HG03025 (cell line): ENCODE results near the gene MPEG1.

Experiments
- ATAC-seq: cut with Tn5 transposase; IDR thresholded peaks from one replicate; pipeline ENCODE4 v1.9.1; 2021; ENCODE audit warnings: mild to moderate bottlenecking, moderate library complexity; ENCODE audit not compliant: unreplicated experiment, low FRiP score

The MPEG1 gene

DNA sequence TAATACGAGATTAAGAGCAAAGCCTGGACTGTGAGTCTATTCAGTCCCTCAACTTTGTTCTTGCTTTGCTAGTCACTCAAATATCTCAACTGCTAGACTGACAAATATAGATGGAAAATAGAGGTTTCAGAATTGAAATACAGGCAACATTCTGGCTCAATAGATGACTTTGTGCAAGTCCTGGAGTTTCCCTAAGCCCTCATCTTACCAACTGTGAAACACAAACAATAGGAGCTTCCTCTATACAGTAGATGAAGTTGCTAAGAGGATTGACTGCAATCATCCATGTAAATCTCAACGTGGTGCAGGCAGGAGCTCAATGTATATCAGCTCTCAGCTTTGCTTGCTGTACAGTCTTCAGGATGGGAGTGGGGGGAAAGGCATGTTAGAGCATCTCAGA is 6.2 kb upstream of the MPEG1 start:
- ATAC-seq = no peak

DNA sequence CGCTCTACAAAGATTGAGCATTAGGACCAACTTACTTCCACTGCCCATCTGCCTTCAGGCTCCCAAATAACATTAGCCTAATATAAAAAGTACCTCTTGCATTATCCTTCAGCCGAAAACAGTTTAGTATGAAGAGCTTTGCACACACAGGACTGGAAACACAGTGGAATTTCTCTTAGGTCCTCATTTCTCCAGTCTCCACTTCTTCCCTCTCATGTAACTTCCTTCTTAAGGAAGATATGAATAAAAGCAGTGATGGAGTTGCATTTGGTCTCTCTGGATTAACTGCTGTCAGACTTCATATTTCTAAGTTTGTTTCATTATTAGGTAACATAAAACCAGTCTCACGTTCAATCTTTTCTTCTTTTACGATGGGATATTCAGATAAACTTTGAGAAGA is 5.6 kb upstream of the MPEG1 start:
- no peak for ATAC-seq

DNA sequence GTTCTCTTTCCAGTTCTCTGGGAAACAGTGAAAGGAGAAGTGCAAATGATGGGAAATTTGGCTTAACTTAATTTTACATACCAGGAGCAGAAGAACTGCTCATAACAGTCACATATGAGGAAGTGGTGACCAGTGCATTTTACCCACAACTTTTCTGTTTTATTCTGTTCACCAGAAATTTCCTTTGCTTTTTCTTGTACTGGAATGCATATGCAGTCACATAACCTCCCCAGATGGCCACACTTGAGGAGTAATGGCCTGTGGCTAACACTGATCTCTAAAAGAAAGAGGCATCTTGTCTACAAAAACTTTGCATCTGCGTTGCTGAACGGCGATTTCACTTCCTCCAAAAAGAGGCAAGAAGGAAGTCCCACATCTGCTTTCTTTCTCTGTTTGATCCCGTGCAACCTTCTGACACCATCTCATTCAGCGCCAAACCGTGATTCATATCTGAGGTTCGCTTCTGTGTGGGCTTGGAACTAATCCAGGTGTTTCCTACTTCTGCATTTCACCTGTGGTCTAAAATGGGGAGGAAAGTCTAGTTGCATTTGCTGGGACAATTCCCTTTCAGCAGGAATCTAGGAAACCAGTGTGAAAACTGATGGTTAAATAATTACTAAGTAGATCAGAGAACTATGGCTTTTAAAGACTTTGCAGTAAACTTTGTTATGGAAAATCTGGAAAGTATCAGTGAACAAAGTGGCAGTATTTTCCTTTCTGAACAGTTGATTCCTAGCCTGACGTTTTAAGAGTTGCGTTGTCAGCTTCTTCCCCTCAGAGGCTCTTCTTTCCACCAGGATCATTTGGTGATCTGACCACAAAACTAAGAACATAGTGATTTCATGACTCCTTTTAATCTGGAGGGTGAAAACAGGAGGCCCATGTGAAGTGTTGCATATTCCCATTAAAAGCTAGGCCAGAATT is 4.2 kb upstream of the MPEG1 start:
- ATAC-seq = peak; percentile 77

DNA sequence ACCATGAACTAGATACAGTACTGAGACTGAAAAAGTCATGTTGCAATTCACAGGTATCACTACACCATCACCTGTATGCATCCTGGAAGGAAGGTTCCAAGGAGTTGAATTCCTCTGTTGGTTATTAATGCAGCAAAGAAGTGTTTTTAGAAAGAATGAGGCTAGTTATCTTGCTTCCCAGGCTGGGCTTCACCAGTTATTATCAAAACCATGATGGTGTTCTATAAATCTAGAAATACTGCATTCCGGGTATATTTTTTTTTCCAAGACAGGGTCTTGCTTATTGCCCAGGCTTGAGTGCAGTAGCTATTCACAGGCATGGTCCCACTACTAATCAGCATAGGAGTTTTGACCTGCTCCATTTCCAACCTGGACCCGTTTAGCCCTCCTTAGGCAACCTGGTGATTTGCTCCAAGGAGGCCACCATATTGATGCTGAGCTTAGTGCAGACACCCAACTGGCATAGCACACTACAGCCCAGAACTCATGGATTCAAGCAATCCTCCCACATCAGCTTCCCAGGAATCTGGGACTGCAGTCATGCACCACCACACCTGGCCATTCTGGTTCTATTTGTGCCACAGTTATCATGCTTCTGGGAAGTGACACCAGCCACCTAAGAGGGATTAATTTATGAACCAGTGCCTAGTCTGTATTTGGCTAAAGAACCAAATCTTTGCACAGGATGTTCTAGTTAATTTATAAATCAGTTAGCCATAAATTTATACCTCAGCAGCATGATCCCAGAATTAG is 1.6 kb upstream of the MPEG1 start:
- no peak for ATAC-seq

DNA sequence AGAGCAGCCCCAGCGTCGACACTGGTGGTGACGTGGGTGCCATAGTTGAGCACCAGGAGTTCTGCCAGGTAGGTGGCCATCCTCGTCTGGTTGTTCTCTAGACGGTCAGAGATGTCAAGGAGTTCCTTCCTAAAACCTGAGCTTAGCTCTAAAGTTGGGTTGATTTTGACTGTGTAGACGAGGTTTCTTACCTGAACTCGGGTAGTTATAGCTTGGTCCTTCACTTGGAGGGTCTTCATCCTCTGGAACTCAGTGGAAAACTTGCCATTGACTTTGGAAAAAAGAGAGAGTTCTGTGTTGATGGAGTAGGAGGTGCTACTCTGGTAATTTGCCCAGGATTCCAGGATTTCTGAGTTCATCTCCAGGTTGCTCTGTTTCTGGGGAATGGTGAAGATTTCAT is 505 bp downstream of the MPEG1 start:
- ATAC-seq = no peak

DNA sequence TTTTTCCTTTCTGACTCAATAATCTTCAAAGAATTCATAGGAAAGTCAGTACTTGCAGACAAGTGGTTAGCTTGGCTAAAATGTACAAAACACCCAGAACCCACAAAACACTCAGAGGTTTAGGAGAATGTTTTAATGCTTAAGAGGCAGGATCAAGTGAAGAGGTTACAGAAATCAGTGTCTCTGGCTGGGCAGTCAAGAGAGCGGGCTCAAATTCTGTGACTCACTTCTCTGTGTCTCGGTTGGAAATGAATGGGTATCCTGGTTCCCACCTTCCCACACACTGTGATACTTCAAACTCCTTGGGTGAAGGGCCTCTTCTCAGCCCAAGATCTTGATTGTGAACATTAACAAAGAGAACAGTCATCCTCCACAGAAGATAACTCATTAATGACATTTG is 3.8 kb downstream of the MPEG1 start:
- ATAC-seq = no peak

DNA sequence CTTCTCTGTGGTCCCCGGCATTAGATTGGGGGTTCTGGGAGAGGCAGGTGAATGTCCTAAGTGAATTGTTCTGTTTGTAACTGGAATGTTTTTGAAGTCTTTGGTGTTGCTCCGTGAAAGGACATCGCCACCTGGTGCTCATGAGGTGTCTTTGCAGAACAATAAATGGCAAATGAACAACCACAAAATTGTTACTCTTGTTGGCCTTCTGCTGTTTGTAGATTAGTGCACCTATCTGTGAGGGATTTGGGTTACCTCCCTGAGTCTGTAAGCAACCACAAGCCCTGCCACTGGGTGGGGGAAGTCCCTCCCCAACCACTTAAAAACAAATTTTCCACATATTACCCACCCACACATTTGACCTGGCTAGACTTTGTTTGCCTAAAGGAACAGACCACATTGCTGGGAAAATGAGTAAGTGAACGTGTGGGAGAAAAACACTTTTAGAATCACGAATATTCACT is 4.7 kb downstream of the MPEG1 start:
- ATAC-seq = peak; percentile 75

DNA sequence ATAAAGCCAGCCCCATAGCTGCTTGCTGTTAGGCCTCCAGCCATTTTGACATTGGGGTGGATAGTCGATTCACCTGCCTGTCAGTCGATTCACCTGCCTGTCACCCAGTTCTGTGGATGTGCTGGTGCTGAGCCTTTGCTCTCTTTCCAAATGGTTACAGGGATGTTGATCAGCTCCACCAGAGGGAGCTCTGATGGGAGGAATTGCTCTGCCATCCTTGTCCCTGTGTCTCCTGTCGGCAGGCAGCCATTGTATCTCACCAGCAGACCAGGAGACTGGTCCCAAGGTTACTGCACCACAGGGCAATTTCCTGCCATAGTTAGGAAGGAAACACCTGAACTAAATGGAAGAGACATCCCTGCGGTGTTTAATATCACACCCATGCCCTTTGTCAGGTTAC is 6.1 kb downstream of the MPEG1 start:
- ATAC-seq = no peak

DNA sequence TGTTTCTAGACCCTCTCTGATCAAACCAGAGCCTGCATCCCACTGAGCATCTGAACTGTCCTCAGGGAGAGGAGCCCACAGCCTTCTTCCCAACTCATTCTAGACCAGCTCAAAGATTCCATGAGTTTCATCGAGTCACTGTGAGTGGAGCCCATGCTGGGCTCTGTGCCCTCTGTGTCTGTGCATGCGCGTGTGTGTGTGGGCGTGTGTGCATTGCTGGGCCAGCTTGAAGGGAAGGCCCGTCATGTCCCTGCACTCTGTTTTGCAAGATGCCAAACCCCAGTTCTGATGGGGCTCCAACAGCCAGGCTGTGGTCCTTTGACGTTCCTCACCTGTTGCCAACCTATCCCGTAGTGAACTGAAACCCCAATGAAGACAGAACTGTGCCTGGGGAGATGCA is 7.1 kb downstream of the MPEG1 start:
- no peak for ATAC-seq

DNA sequence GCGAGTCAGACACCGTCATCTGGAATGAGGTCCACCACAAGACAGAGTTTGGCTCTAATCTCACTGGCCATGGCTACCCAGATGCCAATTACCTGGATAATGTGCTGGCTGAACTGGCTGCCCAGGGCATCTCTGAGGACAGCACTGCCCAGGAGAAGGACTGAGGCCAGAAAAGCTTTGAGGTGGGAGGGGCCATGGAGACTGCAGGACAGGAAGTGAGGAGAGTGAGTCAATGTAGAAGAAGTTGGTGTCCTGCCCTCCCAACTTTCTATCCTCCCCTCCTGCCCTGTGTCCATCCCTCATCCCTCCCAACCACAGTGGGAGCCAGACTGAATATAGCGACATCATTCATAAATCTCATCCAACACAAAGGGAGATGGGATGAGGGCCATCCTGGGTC is 8.0 kb downstream of the MPEG1 start:
- ATAC-seq = no peak

DNA sequence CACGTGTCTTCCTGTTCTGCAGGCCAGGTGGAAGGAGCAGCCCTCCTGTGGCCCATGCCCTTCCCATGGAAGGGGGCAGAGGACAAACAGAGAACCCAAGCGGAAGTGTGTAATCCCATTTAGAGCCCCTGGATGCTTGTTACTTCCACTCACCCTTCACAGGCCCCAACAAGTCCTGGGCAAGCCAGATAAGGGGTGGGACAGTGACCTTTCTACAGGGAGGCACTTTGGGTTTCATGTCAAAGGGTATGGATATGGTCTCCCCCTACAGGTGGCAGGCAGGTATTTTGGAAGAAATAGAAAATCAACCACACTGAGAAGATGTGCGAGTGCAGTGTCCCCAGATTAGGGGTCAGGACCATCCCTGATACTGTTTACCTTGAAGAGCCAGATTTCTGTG is 11.4 kb downstream of the MPEG1 start:
- no peak for ATAC-seq

DNA sequence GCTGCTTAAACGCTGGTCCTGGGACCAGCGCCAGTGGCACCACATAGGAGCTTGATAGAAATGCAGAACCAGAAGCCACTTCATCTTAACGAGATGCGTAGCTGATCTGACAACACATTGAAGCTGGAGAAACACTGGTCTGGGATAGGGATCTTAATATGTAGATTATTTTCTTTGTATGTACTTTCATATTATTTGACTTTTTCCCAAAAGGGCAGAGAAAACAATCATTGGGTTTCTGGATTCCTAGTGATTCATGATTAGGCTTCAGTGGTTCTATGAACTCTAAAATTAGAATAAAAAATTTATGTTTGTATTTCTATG is 12.3 kb downstream of the MPEG1 start:
- ATAC-seq = no peak

DNA sequence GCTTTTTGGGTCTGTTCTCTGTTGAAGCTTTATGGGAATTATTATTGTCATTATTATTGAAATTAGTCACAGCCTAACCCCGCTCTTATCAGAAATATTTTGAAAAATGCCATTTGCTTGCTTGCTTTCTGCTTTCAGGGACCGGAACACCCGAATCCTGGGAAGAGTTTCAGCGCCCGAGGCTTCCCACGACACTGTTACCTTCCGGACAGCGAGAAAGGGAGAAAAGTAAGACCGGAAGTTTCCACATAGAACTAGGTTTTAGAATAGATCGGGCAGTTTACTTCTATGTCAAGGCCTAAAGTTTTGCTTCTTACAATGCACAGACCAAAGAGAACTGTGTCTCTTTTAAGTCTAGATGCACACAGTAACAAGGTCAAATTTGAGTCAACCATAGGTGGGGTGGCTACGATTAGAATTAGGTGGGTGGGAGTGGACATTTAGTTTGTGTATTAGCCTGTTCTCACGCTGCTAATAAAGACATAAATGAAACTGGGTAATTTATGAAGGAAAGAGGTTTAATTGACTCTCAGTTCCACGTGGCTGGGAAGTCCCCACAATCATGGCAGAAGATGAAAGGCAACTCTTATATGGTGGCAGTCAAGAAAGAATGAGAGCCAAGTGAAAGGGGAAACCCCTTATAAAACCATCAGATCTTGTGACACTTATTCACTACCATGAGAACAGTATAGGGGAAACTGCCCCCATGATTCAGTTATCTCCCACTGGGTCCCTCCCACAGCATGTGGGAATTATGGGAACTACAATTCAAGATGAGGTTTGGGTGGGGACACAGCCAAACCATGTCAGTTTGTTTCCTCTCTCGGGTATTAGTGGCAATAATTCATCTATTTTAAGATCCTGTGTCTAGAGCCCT is 12.9 kb downstream of the MPEG1 start:
- no peak for ATAC-seq

DNA sequence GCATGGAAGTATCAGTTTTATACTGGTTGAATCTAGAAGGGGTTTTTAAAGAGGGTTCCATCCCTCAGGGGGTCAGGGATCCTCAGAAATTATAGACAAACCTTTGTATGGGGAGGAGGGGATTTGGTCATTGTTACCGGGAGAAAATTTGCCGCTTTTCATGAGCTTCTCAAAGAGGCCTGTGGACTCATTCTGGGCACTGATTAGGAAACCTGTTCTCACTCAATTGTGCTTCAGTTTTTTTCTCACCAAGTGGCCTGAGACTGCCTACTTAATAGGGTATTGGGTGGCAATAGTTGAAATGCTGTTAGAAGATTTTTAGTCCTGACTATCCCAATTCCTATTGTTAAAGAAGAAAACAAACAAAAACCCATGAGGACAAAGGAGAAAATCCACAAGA is 14.0 kb downstream of the MPEG1 start:
- no peak for ATAC-seq

DNA sequence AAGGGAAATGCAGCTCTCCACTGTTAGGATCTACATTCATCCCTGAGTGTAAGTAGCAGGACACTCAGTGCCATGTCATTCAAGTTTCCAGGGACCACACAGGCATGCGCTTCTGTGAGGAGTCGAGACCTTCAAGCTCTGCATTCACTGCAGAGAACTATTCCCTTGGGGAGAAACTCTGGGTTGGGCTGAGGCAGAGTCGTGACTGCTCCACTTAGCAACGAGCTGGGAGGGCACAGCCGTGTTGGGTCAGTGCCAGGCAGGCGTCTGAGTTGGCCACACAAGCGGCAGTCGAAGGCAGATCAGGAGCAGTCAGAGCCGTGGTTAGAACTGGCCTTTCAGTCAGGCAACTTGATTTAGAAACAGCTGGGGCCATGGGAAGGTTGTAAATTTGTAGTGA is 14.7 kb downstream of the MPEG1 start:
- ATAC-seq = no peak

DNA sequence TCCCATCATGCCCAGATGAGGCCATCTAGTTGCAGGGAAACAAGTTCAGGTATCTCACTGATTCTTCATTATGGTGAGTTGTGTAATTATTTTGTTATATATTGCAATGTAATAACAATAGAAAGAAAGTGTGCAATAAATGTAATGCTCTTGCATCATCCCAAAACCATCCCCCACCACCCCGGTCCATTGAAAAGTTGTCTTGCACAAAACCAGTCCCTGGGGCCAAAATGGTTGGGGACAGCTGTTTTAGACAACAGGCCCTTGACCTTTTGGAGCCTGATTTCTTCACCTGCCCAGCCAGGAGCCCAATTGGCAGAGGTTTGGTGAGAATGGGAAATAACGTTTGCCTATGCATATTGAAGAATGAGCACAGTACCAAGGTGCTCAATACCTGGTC is 15.9 kb downstream of the MPEG1 start:
- no peak for ATAC-seq

DNA sequence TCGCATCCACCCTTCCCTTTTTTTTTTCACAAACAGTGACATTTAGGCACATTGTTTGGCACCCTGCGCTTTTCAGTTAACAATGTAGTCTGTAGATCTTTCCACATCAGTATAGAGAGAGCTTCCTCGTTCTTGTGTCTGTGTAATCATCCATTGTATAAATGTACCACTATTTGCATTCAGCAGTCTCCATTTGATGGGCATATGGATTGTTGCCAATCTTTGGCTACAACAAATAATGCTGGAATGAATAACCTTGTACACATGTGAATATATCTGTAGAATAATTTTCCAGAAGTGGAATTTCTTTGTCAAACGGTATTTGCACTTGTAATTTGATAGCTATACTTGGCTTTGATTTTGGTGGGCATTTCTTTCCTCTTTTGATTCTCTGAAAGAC is 17.1 kb downstream of the MPEG1 start:
- ATAC-seq = no peak

DNA sequence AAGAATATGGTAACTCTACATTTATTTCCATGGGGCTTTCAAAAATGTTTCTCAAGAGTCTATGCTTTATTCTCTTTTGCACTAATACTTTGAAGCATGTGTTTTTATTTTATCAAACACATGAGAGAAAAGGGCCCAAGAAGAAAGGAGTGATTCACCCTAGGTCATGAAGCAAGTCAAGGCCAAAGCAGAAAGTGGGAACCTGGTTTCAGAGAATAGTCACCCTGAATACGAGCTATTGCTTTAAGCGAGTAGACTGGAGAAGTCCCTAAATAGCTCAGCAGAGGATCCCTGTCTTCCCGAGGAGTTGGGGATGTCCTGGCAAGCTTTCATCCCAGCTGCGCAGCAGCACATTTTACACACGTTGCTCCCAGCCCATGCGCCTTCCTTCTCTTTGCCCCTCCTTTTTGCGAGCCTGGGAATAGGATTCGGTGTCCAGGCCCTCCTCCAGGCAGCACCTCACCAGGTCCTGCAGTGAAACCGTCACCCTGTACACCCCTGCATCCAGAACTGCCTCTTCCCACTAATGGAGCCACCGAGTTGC is 19.1 kb downstream of the MPEG1 start:
- no peak for ATAC-seq

DNA sequence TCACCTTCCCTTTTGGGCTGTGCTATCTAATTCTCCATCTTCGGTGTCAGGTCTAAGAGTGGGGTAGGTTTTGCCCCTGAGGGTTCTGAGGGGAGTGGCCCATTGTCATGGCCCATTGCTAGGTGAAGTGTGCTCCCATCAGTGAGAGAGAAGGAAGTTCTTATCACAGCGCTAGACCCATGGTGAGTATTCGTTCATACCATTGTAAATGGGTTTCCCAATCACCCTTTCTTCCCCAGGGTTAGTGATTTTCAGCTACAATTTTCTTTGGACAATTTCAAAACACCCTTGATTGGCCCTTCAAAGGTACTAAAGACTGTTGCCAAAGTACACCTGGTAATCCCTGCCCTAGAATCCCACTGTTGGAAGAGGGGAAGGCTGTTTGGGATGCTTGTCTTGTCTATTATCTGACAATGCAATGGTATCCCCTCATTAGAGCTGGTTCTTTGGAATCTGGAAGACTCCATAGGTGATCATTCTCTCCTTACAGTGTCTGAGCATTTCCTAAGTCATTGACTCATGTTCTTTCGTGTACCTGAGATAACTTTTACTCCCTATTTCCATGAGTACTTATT is 20.2 kb downstream of the MPEG1 start:
- no peak for ATAC-seq

DNA sequence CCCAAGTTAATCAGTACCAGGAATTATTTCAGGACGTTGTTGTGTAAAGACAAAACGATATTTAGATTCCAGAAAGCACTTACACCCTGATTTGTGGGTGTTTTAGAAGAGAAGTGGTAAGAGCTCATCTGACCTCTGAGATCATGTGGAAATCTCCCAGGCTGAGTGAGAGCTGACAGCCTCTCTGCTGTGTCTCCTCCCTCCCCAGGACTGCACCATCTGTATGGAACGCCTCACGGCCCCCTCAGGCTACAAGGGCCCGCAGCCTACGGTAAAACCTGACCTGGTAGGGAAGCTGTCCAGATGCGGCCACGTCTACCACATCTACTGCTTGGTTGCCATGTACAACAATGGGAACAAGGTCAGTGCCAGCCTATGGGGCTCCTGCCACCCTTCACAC is 20.8 kb downstream of the MPEG1 start:
- ATAC-seq = no peak
